ENCODE data around the gene DCUN1D4.

GRCh38 chr4:51831133-51831532 lies 11.8 kb upstream of the DCUN1D4 start:
- no peak for TF ChIP-seq ZNF565 (CRISPR knock-in tag; conservative IDR thresholded peaks at IDR 0.05; ENCODE audit: low read depth)
- TF ChIP-seq CREB5 (CRISPR knock-in tag; IDR thresholded peaks at IDR 0.05; ENCODE audit: low read depth) = no peak
- TF ChIP-seq POU6F1 (CRISPR knock-in tag; IDR thresholded peaks at IDR 0.05; ENCODE audit: borderline replicate concordance, low read depth) = no peak
- no peak for TF ChIP-seq ARNTL (CRISPR knock-in tag; IDR thresholded peaks at IDR 0.05; ENCODE audit: borderline replicate concordance, low read depth)
- TF ChIP-seq TSHZ2 (CRISPR knock-in tag; IDR thresholded peaks at IDR 0.05) = no peak
- TF ChIP-seq PATZ1 (CRISPR knock-in tag; IDR thresholded peaks at IDR 0.05; ENCODE audit: borderline replicate concordance) = no peak
- no peak for TF ChIP-seq RARB (CRISPR knock-in tag; IDR thresholded peaks at IDR 0.05)
- TF ChIP-seq ZFP3 (CRISPR knock-in tag; IDR thresholded peaks at IDR 0.05) = no peak
- TF ChIP-seq CSDC2 (CRISPR knock-in tag; IDR thresholded peaks at IDR 0.05) = no peak
- no peak for TF ChIP-seq TOX (CRISPR knock-in tag; IDR thresholded peaks at IDR 0.05; ENCODE audit: borderline replicate concordance)
- TF ChIP-seq OSR1 (CRISPR knock-in tag; IDR thresholded peaks at IDR 0.05) = no peak
- TF ChIP-seq TCF4 (CRISPR knock-in tag; IDR thresholded peaks at IDR 0.05; ENCODE audit: borderline replicate concordance) = no peak
- TF ChIP-seq ISL1 (CRISPR knock-in tag; IDR thresholded peaks at IDR 0.05) = no peak
- no peak for TF ChIP-seq PPARA (CRISPR knock-in tag; IDR thresholded peaks at IDR 0.05; ENCODE audit: borderline replicate concordance)
